Parathyroid adenoma (tissue), 2 donors: ENCODE measurements around the gene USF1.
A peak's percentile ranks its signal among the peaks of the same experiment; 100 is the strongest.

Experiments used
- H2AFZ ChIP-seq: fragments of 300-600 bp; sonication (generic); one replicate; pipeline ENCODE4 v1.7.0; 2017; ENCODE audit warnings: antibody characterized with exemption, mild to moderate bottlenecking
- H3K27ac ChIP-seq: fragments of 300-600 bp; sonication (generic); one replicate; pipeline ENCODE4 v1.7.0; 2017
- H3K27me3 ChIP-seq: fragments of 300-600 bp; sonication (generic); one replicate; pipeline ENCODE4 v1.7.0; 2017; ENCODE audit warnings: low read length; ENCODE audit not compliant: control insufficient read depth, insufficient read depth
- H3K36me3 ChIP-seq: fragments of 300-600 bp; sonication (generic); one replicate; pipeline ENCODE4 v1.7.0; 2017; ENCODE audit warnings: low read length; ENCODE audit not compliant: control insufficient read depth, insufficient read depth
- H3K4me1 ChIP-seq: fragments of 300-600 bp; sonication (generic); one replicate; pipeline ENCODE4 v1.7.0; 2017; ENCODE audit warnings: control low read depth
- H3K4me2 ChIP-seq: fragments of 300-600 bp; sonication (generic); one replicate; pipeline ENCODE4 v1.7.0; 2017; ENCODE audit warnings: low read length
- H3K4me3 ChIP-seq: fragments of 300-600 bp; sonication (generic); one replicate; pipeline ENCODE4 v1.7.0; 2017; ENCODE audit warnings: low read depth, low read length
- H3K79me2 ChIP-seq: fragments of 300-600 bp; sonication (generic); one replicate; pipeline ENCODE4 v1.7.0; 2017; ENCODE audit warnings: control low read depth
- H3K9ac ChIP-seq: fragments of 300-600 bp; sonication (generic); one replicate; pipeline ENCODE4 v1.7.0; 2017; ENCODE audit warnings: mild to moderate bottlenecking
- H3K9me3 ChIP-seq: fragments of 300-600 bp; sonication (generic); one replicate; pipeline ENCODE4 v1.7.0; 2017; ENCODE audit warnings: low read length; ENCODE audit not compliant: control insufficient read depth
- CTCF ChIP-seq: fragments of 300-600 bp; sonication (generic); IDR thresholded peaks from one replicate; pipeline ENCODE4 v1.7.0; 2017; ENCODE audit warnings: antibody characterized with exemption, mild to moderate bottlenecking
- donor health status: primary hyperparathyroidism.

Gene USF1

DNA sequence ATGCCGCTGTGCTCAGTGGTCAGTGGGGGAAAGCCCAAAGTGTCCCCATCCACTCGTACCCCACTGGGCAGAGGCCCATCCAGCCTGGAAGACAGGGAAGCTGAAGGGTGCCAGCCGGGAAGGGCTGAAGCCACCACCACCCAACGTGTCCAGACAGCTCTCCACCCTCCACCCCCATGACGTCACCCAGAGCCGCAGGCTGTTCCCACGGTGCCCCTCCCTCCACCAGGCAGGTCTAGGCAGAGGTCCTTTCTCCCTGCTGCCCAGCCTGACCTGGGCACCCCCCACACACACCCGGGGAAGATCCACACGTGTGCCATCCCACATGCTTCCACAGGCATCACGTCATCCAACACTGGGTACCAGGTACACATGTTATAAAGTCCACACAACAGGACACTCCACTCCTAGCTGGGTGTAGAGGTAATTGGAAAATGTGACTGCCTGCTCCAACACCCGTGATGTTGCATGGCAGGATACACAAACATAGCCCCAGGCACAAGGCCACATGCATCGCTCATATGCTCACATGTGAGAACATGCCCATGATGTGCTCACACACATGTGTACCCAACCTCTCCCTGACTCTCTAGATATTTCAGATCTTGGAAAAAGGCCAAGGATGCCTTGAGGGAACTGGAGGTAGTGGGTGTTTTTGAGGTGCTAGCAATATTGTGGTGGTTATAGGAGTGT lies 29.0 kb upstream of the USF1 start:
- H3K27me3 ChIP-seq, result no peaks in the 10 kb centered on the region
- H3K9ac ChIP-seq, result no peak overlapping the region
- H2AFZ ChIP-seq, result no peak overlapping the region
- TF ChIP-seq CTCF, result no peak
- no peak overlapping the region for H3K4me3 ChIP-seq
- no peaks in the 10 kb centered on the region for H3K9me3 ChIP-seq
- no peaks in the 10 kb centered on the region for H3K79me2 ChIP-seq
- no peaks in the 10 kb centered on the region for H3K36me3 ChIP-seq
- H3K4me2 ChIP-seq, result no peak overlapping the region
- H3K27ac ChIP-seq, result no peak overlapping the region
- H3K4me1 ChIP-seq, result no peaks in the 10 kb centered on the region

- Histone ChIP-seq H3K9me3 (no peaks in the 10 kb centered on the region), H3K27ac (no peak overlapping the region), H2AFZ (no peak overlapping the region), H3K9ac (no peak overlapping the region), H3K36me3 (no peaks in the 10 kb centered on the region), H3K4me1 (no peaks in the 10 kb centered on the region), H3K27me3 (no peaks in the 10 kb centered on the region), H3K79me2 (no peaks in the 10 kb centered on the region), H3K4me2 (no peak overlapping the region), H3K4me3 (no peak overlapping the region)
- no peak for TF ChIP-seq CTCF
These were observed 27.8 kb upstream of the USF1 start for GRCh38 chr1:161073474-161074121.

DNA sequence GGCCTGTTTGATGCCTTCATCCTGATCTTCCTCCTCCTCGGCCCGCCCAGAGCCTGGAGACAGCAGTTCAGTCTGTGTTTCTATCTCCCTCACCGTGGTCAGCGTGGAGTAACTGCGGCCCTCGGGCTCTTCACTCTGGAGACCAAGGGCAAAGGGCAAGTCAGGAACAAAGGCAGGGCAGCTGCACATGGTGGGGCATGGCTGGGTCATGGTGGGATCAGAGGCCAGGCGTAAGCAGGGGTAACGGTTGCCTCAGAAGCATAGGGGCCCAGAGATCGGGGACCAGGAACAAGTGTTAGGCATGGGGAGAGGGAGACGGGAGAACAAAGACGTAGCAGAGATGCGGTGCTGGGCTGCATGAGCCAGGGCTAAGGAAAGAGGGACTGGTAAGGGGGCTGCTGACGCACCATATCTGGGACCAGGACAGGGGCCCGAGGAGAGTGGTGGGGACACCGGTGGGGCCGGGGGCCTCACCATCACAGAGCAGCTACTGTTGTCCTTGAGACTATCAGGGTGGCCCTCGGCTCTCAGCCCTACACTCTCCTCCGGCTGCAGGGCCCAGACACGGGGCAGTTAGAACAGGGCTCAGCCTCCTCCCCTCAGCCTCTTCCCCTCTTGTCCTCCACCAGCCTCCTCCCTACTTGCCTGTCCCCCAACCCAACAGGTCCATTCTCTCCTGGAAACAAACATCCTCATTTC lies 27.1 kb upstream of the USF1 start:
- no peaks in the 10 kb centered on the region for H3K9me3 ChIP-seq
- no peak overlapping the region for H3K27ac ChIP-seq
- no peak overlapping the region for H3K9ac ChIP-seq
- H3K27me3 ChIP-seq, result no peaks in the 10 kb centered on the region
- TF ChIP-seq CTCF, result no peak
- H3K4me2 ChIP-seq, result no peak overlapping the region
- no peaks in the 10 kb centered on the region for H3K4me1 ChIP-seq
- no peak overlapping the region for H3K4me3 ChIP-seq
- no peak overlapping the region for H2AFZ ChIP-seq
- no peaks in the 10 kb centered on the region for H3K79me2 ChIP-seq
- H3K36me3 ChIP-seq, result no peaks in the 10 kb centered on the region

GRCh38 chr1:161071886-161072371 lies 26.2 kb upstream of the USF1 start:
- Histone ChIP-seq H3K9ac (no peak overlapping the region), H3K9me3 (no peaks in the 10 kb centered on the region), H3K4me3 (no peak overlapping the region), H3K4me1 (no peaks in the 10 kb centered on the region), H3K79me2 (no peaks in the 10 kb centered on the region), H3K36me3 (no peaks in the 10 kb centered on the region), H3K27ac (no peak overlapping the region), H2AFZ (no peak overlapping the region), H3K4me2 (no peak overlapping the region), H3K27me3 (no peaks in the 10 kb centered on the region)
- peak; percentile 30 for TF ChIP-seq CTCF
